ENCODE measurements around the gene CCDC157.

DNA sequence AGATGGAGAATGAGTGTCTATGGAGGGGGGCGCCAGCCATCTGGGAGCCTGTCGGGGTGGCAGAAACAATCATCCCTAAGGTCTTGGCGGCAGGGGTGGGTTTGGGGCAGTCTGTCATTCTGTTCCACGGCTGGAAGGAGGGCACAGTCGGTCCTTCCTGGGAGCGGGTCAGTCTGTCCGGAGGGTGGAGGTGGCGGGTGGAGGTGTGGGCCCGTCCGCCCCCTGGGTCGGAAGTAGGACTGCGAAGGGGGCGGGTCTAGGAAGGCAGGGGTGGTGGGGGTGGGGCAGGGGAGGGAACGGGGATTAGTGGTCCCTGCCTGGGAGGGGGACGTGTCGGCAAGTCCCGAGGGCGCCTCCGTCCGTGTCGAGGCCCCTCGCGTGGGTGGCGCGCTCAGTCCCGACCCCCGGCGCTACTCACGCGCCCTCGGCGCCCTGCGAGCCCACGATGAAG lies 30.5 kb upstream of the CCDC157 start:
- TF ChIP-seq YY1 (IDR thresholded peaks at IDR 0.05; ENCODE audit: insufficient read depth, insufficient read length) = no peak
- TF ChIP-seq SUZ12 (IDR thresholded peaks at IDR 0.05; ENCODE audit: extremely low read depth, insufficient read depth, insufficient read length) = no peak
- no peak for TF ChIP-seq ZNF274 (IDR thresholded peaks at IDR 0.05; ENCODE audit: low read depth, low read length)
